Adipose tissue (tissue), 3 donors: ENCODE results near the gene LEKR1. TPM values are rescaled to one million over a fixed set of nuclear protein-coding genes. Genes with fewer than 3 reads are reported as not detected.
"Not testable (repeated sequence)": the region's sequence is repeated elsewhere in the genome, so short reads cannot be mapped to it uniquely, and the experiment has no call there.

ENCODE experiments used
- H3K27ac ChIP-seq: one replicate; pipeline ENCODE4 v1.5.1; 2013; ENCODE audit warnings: low read depth, low read length
- WGBS, 3 donors: extraction: QIAGEN DNeasy Blood & Tissue Kit; methylation state at CpG; one replicate each; pipeline ENCODE4 v1.1.7; 2013; 5-methylcytosine and 5-hydroxymethylcytosine counted together
- polyA plus RNA-seq, 3 donors: library from polyadenylated mRNA; stranded (reverse); fragments of 200-250 nt; gene quantifications; one replicate each; pipeline ENCODE4 v1.2.3, GENCODE V29; 2013
- donor health status: healthy with polysubstance abuse.
- donor health status: Bipolar disorder and iron deficiency.
- donor health status: healthy.

LEKR1 gene
- polyA plus RNA-seq, 3 donors = 0.37 to 0.64 (median 0.45) TPM

DNA sequence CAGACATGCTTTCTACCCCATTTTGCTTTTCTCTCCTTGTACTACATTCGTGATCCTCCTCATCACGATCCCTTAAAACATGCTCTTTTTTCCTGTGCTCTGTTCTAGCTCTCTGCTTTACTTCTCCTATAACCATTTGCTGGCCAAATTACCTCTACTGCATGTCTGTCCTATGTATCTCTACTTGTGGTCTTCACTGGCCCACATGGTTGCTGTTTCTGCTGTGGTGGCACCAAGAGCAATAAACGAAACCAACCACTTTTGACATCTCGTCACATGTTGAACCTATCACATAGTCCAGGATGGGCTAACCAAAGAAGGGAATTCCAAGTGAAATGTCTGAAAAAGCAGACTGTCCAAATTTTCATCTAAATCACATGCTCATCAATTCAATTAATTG is 115.2 kb downstream of the LEKR1 start:
- WGBS, 3 donors = 86 to 88% (median 87%) methylated on average over 4 of the region's 4 CpGs
- H3K27ac ChIP-seq = no peak overlapping the region

DNA sequence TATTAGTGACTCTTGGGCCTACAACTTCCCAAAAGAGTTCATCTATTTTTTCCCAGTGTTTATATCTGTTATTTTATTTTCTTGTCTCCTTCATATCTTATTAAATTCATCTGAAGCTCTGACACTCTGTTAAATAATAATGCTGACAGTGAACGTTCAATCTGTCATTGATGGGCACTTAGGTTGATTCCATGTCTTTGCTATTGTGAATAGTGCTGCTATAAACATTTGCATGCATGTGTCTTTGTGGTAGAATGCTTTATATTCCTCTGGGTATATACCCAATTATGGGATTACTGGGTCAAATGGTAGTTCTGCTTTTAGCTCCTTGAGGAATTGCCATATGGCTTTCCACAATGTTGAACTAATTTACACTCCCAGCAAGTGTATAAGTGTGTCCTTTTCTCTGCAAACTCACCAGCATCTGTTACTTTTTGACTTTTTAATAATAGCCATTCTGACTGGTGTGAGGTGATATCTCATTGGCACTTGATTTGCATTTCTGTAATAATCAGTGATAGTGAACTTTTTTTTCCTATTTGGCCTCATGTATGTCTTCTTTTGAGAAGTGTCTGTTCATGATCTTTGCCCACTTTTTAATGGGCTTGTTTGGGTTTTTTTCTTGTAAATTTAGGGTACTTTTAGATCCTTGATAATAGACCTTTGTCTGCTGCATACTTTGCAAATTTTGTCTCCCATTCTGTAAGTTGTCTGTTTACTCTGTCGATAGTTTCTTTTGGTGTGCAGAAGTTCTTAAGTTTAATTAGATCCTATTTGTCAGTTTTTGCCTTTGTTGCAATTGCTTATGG is 122.5 kb downstream of the LEKR1 start:
- H3K27ac ChIP-seq = no peak overlapping the region
- WGBS, 3 donors = 73 to 84% (median 84%) methylated on average over 2 of the region's 2 CpGs

DNA sequence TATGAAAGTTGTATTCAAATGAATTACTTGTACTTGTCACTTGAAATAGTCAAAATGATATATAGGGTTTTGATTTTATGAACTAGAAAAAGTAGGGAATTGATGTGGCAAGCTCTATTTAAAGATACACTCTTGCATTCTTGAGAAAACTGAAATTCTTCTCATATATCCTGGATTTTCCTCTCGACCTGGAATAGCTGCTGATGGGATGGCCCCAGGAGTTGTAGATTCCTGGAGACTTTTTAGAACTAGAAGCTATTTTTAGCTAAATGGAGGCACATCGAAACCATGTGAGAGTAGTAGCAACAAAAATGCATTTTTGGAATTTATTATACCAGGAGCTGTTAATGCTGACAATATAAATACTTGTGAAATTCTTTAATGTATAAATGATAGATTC is 125.9 kb downstream of the LEKR1 start:
- 51 to 83% (median 59%) methylated on average over 2 of the region's 2 CpGs for WGBS, 3 donors
- no peak overlapping the region for H3K27ac ChIP-seq

DNA sequence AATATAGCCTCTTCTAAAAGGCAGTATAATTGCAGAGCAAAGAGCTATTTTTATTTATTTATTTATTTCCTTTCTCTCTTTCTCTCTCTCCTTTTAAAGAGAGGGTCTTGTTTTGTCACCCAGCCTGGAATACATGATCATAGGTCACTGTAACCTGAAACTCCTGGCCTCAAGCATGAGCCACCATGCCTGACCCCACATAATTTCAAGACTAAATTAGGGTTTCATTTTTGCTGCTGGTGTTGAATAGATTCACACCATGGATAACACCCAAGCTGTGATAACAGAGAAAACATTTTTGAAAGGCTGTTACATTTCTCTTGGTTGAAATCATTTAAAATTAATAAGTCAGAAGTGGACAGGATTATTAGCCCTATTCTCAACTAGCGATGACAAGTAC is 131.6 kb downstream of the LEKR1 start:
- 98 to 100% (median 100%) methylated on average over 1 of the region's 1 CpG for WGBS, 3 donors
- no peak overlapping the region for H3K27ac ChIP-seq

DNA sequence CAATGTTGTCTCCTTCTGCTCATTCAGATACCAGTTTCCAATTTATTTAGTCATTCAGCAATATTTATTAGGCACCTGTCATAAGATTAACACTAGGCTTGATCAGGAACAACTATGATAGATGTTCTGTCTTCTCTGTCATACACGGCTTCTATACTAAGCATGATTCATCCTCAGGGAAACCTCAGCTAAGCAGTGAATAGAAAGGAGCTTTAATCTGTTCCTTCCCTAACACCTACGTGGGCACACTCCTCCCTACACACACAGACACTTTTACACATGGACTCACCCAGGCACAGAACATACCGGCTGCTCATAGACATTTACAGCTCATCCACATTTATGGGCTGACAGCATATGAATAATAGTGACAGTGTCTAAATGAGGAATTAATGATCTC is 136.9 kb downstream of the LEKR1 start:
- WGBS, 3 donors = 61 to 78% (median 72%) methylated on average over 3 of the region's 3 CpGs
- H3K27ac ChIP-seq = no peak overlapping the region

DNA sequence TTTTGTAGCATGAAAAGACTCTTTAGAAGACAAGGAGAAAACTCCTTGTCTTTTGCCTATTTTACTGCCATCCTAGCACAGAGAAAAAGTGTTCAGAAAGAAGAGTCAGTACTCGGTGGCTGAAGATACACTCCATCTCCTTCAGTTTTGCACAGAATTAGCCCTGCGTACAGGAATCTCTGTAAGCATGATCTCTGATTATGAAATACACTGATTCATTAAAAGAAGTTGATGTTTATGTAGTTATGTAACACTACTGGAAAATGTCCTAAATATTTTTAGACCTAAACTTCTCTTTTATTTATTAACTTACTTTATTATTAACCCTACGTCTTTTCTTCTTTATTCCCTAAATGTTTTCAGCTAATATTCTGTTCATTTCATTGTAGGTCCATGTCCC is 138.4 kb downstream of the LEKR1 start:
- H3K27ac ChIP-seq = no peak overlapping the region
- 48 to 69% (median 53%) methylated on average over 3 of the region's 3 CpGs for WGBS, 3 donors

DNA sequence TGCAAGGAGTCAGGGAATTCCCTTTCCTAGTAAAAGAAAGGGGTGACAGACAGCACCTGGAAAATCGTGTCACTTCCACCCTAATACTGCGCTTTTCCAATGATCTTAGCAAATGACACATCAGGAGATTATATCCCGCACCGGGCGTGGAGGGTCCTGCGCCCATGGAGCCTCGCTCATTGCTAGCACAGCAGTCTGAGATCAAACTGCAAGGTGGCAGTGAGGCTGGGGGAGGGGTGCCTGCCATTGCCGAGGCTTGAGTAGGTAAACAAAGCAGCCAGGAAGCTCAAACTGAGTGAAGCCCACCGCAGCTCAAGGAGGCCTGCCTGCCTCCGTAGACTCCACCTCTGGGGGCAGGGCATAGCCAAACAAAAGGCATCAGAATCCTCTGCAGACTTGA is 140.2 kb downstream of the LEKR1 start:
- WGBS, 3 donors = 91 to 96% (median 95%) methylated on average over 10 of the region's 10 CpGs
- not testable (repeated sequence) for H3K27ac ChIP-seq

DNA sequence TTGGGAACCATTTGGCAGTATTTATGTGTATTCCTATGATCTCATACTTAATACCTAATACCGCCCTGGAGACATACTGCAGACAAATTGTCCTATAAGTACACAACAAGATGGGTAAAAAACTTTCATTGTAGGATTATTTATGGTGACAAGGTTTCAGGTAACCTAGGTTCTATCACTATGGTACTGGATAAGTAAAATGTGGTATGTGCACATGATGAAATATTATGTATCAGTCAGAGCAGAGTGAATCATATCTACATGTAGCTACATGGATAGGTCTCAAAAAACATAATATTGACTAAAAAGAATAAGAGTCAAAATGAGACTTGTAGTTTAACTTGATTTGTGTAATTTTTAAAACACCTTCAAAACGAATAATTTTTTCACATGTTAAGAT is 147.8 kb downstream of the LEKR1 start:
- no peak overlapping the region for H3K27ac ChIP-seq
- WGBS, 3 donors = 83 to 90% (median 90%) methylated on average over 2 of the region's 2 CpGs

DNA sequence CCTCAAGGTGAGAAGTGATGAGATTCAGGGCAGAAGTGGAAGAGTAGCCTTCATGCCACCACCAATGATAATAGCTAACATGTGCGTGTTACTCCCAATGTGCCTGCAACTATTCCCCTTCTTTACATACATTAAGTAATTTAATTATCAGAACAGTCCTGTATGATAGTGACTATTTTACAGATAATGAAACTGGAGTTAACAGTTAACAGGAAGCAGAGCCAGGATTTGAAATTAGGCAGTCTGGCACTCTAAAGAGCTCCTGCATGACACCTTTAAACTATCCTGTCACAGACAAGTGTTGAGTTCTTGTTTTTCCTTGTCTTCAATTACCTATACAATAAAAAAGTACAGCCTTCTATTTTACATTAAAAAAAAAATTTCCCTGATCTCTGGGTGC is 148.8 kb downstream of the LEKR1 start:
- WGBS, 3 donors = 96 to 100% (median 100%) methylated on average over 1 of the region's 1 CpG
- H3K27ac ChIP-seq = no peak overlapping the region

DNA sequence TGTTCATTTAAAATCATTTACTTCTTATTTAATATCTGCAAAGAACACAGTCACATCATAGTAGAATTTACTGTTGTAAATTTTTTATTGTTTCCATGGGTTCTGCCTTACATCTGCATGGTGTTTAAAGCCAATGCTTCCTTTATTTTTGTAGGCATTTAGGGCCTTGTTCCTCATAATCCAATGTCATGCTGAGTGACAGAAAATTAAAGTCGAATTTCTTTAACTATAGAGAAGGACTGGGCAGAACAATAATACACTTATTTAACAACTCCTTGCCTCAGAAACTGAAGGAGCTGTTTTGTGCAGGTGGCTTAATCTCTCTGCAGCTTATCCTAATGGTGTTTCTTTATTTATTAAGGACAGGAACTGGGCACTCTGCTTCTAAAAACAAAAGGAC is 149.6 kb downstream of the LEKR1 start:
- 47 to 51% (median 49%) methylated on average over 1 of the region's 1 CpG for WGBS, 3 donors
- H3K27ac ChIP-seq = no peak overlapping the region

DNA sequence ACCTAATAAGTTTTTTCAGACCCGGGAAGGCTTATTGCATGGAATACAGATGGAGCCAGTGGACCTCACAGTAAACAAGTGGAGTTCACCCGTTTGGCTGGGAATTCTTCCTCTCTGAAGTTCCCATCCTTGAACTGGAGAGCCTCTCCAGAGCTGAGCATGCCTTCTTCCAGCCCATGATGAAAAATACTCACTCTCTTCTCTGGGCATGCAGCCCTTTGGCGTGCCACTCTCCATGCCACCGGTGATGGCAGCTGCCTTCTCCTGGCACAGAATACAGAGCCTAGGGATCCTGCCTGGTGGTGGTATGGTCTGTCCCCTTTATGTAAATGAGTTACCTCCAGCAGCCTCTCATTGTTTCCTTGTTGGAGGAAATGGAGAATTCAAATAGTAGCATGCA is 150.8 kb downstream of the LEKR1 start:
- WGBS, 3 donors = 83 to 93% (median 89%) methylated on average over 4 of the region's 4 CpGs
- H3K27ac ChIP-seq = no peak overlapping the region

DNA sequence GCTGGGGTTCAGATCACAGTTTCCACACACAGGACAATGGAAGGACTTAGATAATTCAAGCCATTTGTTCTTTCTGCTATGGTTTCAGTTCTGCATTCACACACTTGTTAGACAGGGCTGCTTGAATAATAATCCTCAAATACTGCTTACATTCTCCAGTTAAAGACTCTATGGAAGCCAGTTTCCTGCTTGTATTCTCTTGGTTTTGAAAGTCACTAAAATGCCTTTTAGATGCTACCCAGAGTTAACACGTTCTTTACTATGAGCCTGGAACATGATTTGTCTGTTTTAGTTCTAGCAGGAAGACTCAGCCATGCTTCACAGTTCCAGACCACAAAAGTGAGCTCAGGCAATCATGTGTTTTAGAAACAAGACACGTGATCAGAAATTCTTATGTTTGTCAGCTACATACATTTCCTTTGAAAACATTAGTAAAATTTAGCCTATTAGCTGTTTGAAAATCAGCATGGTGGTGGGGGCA is 152.4 kb downstream of the LEKR1 start:
- H3K27ac ChIP-seq = no peak overlapping the region
- WGBS, 3 donors = 52 to 78% (median 60%) methylated on average over 2 of the region's 2 CpGs

DNA sequence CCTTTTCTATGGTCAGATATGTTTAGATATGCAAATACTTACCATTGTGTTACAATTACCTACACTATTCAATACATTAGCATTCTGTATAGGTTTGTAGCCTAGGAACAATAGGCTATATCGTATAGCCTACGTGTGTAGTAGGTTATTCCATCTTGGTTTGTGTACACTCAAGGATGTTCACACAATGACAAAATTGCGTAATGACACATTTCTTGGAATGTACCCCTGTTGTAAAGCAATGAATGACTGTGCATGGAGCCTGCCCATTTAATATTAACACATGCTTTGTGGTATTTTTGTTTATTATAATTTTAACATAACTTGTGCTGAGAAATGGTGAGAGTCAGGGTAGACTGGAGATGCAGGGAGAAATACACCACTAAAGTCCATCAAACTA is 154.9 kb downstream of the LEKR1 start:
- 88 to 95% (median 94%) methylated on average over 3 of the region's 3 CpGs for WGBS, 3 donors

DNA sequence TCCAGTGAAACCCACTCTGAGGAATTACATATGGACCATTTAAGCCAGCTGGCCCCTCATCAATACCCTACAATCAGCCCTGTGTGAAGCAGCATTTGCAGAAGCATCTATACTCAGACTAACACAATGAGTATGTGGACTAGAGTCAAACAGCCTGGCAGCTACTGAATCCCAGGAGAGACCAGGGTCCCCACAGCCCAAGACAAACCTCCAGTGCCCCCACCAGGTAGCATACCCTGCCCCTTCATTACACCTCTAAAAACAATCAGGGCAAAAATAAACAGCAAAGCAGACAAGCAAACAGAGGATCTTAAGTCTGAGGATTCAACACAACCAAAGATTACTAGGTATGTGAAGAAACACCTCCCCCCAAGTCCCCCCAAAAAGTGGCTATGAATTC is 157.4 kb downstream of the LEKR1 start:
- H3K27ac ChIP-seq = no peak overlapping the region

More for the DNA sequence above, 154.9 kb downstream of the LEKR1 start:
- no peak overlapping the region for H3K27ac ChIP-seq

DNA sequence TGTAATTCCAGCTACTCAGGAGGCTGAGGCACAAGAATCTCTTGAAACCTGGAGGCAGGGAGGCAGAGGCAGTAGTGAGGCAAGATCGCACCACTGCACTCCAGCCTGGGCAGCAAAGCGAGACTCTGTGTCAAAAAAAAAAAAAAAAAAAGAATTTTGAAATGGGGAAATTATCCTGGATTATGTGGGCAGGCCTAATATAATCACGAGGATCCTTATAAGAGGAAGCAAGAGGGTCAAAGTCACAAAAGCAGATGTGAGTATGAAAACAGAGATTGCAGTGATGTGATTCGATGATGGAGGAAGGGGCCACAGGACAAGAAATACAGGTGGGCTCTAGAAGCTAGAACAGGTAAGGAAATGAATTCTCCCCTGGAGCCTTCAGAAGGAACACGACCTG is 159.6 kb downstream of the LEKR1 start:
- no peak overlapping the region for H3K27ac ChIP-seq
- WGBS, 3 donors = 78 to 92% (median 80%) methylated on average over 5 of the region's 5 CpGs

DNA sequence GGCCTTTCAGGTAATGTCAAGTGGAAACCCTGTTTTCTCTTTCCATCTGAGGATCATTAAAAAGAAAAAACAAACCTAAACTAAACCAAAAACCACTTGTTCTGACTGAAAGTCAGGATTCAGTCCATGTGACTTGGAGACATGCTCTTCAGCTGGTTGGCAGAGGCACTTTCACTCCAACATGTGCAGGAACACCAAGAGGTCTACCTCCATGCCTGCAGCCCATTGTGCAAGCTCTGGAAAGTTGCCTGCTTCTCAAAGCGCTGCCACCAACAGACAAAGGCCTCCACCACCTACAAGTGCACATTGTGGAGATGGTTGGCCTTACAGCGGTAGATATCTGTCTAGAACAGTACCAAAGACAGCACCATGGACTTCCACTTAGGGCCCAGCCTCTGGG is 161.8 kb downstream of the LEKR1 start:
- 93% methylated on average over 2 of the region's 2 CpGs for WGBS, 3 donors
- H3K27ac ChIP-seq = no peak overlapping the region

DNA sequence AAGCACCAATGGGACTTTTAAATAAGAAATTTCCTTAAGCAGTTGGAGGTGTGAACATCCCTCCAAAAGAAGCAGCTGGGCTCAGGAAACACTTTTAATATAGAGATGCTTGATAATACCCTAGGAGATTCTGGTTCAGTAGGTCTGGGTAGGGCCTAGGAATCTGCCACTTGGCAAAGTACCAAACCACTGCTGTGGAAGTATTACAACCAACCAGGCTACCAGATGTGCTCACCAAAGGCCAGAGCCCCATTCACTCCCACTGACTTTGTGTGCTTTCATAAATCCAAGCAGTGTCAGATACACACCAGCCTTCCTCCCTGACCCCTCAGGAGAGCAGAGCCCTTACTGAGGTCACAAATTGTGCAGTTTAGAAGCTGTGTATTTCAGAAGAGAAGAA is 171.2 kb downstream of the LEKR1 start:
- no peak overlapping the region for H3K27ac ChIP-seq

DNA sequence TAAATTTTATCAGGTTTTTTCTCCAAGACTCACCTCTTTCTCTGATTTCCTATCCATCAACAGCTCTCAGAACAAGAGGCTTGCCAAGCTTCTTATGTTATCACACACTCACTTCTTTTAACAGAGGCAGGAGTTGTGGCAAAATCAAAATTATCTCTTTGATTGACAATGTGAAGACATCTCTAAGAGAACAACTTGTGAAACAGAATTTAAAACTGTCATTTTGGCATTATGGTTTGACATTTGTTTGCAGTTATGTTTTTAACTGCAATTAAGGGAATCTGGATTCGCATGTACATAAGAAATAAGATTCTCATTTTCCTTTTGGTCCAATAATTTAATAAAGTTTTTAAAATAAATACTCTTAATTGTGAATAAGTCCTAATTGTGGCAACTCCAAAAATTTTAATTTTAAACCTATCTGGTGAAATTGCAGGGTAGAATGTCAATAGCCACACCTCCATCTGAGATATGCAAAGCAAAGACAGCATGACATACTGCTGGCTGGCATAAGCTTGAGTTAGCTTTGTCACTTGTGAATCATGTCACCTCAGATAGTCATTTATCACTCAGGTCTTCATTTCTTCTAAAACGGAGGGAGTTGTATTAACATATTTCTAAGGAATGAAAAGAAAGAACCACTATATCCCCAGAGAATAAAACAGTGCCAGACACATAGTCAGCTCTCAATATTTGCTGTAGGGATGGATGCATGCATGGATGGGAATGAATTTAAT is 175.2 kb downstream of the LEKR1 start:
- no peak overlapping the region for H3K27ac ChIP-seq
- WGBS, 3 donors = 68 to 84% (median 74%) methylated on average over 2 of the region's 2 CpGs

DNA sequence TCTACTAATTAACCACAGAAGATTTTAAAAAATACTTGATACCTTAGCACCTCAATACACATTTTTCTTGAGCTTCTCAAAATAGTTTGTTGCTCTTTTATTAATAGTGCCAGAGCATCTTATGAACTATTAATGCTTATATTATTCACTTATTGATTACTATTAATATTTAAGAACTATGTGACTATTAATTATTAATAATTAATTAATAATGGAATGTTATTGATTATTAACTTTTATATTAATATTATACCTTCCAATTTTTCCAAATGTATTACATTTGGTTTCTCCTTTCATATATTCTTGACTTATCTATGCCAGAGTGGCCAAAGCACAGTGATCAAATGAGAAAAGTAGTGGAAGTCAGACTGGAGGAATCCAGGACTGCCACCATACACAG is 195.5 kb downstream of the LEKR1 start:
- no peak overlapping the region for H3K27ac ChIP-seq

DNA sequence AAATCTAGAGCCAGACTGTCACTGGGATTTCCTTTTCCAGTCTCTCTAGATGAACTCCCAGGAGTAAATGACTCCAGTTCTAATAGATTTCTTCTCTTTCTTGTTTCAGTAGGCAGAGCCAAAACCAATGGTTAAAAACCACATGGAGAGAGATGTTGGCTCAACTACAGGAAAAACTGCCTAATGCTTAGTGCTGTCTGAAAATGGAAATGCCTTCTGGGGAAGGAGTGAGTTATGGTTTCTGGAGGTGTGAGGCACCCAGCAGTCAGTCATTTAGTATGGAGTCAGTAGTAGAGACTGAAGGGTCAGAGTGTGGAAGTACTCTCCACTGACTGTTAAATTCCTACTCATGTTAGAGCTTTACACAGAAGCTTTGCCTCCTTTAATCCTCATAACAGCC is 197.1 kb downstream of the LEKR1 start:
- no peak overlapping the region for H3K27ac ChIP-seq
